Spleen (tissue), 11 donors: ENCODE data around the gene TRIM54. TPM values are rescaled to one million over a fixed set of nuclear protein-coding genes. Genes with fewer than 3 reads are reported as not detected.
"Not testable (repeated sequence)": the region's sequence is repeated elsewhere in the genome, so short reads cannot be mapped to it uniquely, and the experiment has no call there.

Experiments
- DNase-seq: peaks from one replicate; pipeline ENCODE4 v3.0.0-alpha.2; 2020
- H3K27ac ChIP-seq, 8 donors: fragments of 200-600 bp; sonication (generic) in 7 of 8; 1 replicate in 4 of 8; 2 replicates in 4 of 8; pipeline versions ENCODE4 v1.5.0 to v1.8.0; 2016 to 2021; ENCODE audit warnings: inconsistent platforms in 4 of 8, mild to moderate bottlenecking in 4 of 8, moderate library complexity in 1 of 8
- H3K27me3 ChIP-seq, 7 donors: fragments of 200-600 bp; sonication (generic) in 6 of 7; replicated peaks in 1 of 7; 1 replicate in 4 of 7; 2 replicates in 3 of 7; pipeline versions ENCODE4 v1.5.0 to v1.8.0; 2016 to 2021; ENCODE audit warnings: inconsistent platforms in 3 of 7, mild to moderate bottlenecking in 1 of 7
- H3K36me3 ChIP-seq, 6 donors: fragments of 200-600 bp; sonication (generic) in 5 of 6; 1 replicate in 4 of 6; 2 replicates in 2 of 6; pipeline versions ENCODE4 v1.5.0 to v1.8.0; 2016 to 2021; ENCODE audit warnings: inconsistent platforms in 2 of 6
- H3K4me1 ChIP-seq, 6 donors: fragments of 200-600 bp; sonication (generic) in 5 of 6; 1 replicate in 3 of 6; 2 replicates in 3 of 6; pipeline versions ENCODE4 v1.5.0 to v1.8.0; 2016 to 2021; ENCODE audit warnings: inconsistent platforms in 3 of 6
- H3K4me3 ChIP-seq, 8 donors: fragments of 200-600 bp; sonication (generic) in 7 of 8; 1 replicate in 4 of 8; 2 replicates in 4 of 8; pipeline versions ENCODE4 v1.5.0 to v1.8.0; 2016 to 2021; ENCODE audit warnings: inconsistent platforms in 4 of 8, mild to moderate bottlenecking in 4 of 8, moderate library complexity in 2 of 8
- H3K9me3 ChIP-seq, 8 donors: fragments of 200-600 bp; sonication (generic) in 7 of 8; 1 replicate in 4 of 8; 2 replicates in 4 of 8; pipeline versions ENCODE4 v1.5.0 to v1.8.0; 2016 to 2021; ENCODE audit warnings: inconsistent platforms in 4 of 8
- POLR2A ChIP-seq, 3 donors: fragments of 450-650 bp; IDR thresholded peaks; one replicate each; pipeline ENCODE4 v1.5.1; 2017; ENCODE audit warnings: antibody characterized with exemption in 3 of 3, mild to moderate bottlenecking in 1 of 3
- POLR2AphosphoS5 ChIP-seq, 3 donors: sonication (generic); formaldehyde crosslinking; IDR thresholded peaks; one replicate each; pipeline ENCODE4 v1.5.1; 2017; ENCODE audit warnings: antibody characterized with exemption in 3 of 3
- WGBS, 5 donors: extraction: QIAGEN DNeasy Blood & Tissue Kit in 3 of 5; methylation state at CpG; one replicate each; pipeline versions ENCODE4 v1.1.5 to v1.1.7; 2013 to 2018; 5-methylcytosine and 5-hydroxymethylcytosine counted together
- intact Hi-C: fragments of 100-400 bp; cut with DNase I; formaldehyde crosslinking; loops from one replicate; pipeline ENCODE4 v1.15.0; 2023; ENCODE audit warnings: low total_unique reads
- polyA plus RNA-seq, 3 donors: library from polyadenylated mRNA; stranded (reverse); fragments of 200-250 nt; gene quantifications; one replicate each; pipeline ENCODE4 v1.2.1, GENCODE V29; 2013
- total RNA-seq, 7 donors: library from RNA; depleted of rRNA in 3 of 7; stranded (reverse); fragments of >200 nt in 3 of 7; fragmentation: NEBNext Ultra II Directional in 4 of 7; extraction: Animal tissue kit (Norgen Biotek cat#: 25700) in 4 of 7; gene quantifications; one replicate each; pipeline versions ENCODE4 v1.1.0 to v1.2.1, GENCODE V29; 2016 to 2021
- TF ChIP-seq, protein P1 (sequence below), 11 experiments: fragments of 200-600 bp in 7 of 11; fragments of 450-650 bp in 4 of 11; sonication (generic) in 4 of 11; IDR thresholded peaks in 8 of 11; conservative IDR thresholded peaks in 3 of 11; 1 replicate in 7 of 11; 2 replicates in 4 of 11; pipeline versions ENCODE4 v1.4.0 to v1.8.0; 2016 to 2021; ENCODE audit warnings: antibody characterized with exemption in 11 of 11, inconsistent platforms in 4 of 11, mild to moderate bottlenecking in 1 of 11
- donor health status: healthy with polysubstance abuse.
- donor health status: DM: no; HTN: no; CAD: no; lungs with moderate emphysema.
- donor health status: DM: no; HTN: no; CAD: no.
- donor health status: Bipolar disorder and iron deficiency.
- donor health status: healthy.
- donor health status: DM: no; HTN: no; CAD: no.
- donor health status: DM: yes; HTN: yes; CAD: no.

The TRIM54 gene
- total and polyA plus RNA-seq, 10 donors = 0.22 to 3.1 (median 0.49) TPM; not detected in 1

DNA sequence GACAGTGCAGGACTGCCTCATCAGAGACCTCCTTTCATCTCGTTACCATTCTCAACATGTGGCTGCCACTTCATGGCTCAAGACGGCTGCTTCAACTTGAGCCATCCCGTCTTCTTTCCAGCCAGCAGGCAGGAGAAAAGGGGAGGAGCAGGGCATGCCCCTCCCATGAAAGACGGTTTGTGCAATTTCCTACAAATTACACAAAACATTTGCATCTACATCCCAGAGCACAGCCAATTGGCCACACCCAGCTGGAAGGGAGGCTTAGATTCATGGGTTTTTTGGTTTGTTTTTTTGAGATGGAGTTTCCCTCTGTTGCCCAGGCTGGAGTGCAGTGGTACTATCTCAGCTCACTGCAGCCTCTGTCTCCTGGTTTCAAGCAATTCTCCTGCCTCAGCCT, 14.3 kb downstream of the TRIM54 start:
- H3K4me3 ChIP-seq = no peak overlapping the region
- no peak overlapping the region for H3K27ac ChIP-seq
- H3K4me1 ChIP-seq = no peaks in the 10 kb centered on the region
- peak; percentile 16 for DNase-seq
- no peak for TF ChIP-seq POLR2AphosphoS5 (IDR thresholded peaks at IDR 0.05)
- no peak for TF ChIP-seq POLR2A (IDR thresholded peaks at IDR 0.05)
- TF ChIP-seq, protein P1, sequence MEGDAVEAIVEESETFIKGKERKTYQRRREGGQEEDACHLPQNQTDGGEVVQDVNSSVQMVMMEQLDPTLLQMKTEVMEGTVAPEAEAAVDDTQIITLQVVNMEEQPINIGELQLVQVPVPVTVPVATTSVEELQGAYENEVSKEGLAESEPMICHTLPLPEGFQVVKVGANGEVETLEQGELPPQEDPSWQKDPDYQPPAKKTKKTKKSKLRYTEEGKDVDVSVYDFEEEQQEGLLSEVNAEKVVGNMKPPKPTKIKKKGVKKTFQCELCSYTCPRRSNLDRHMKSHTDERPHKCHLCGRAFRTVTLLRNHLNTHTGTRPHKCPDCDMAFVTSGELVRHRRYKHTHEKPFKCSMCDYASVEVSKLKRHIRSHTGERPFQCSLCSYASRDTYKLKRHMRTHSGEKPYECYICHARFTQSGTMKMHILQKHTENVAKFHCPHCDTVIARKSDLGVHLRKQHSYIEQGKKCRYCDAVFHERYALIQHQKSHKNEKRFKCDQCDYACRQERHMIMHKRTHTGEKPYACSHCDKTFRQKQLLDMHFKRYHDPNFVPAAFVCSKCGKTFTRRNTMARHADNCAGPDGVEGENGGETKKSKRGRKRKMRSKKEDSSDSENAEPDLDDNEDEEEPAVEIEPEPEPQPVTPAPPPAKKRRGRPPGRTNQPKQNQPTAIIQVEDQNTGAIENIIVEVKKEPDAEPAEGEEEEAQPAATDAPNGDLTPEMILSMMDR (IDR thresholded peaks at IDR 0.05 in 8 of 11, conservative IDR thresholded peaks at IDR 0.05 in 3 of 11) = no peak
- 47 to 74% (median 62%) methylated on average over 4 of the region's 4 CpGs for WGBS, 5 donors
- no peaks in the 10 kb centered on the region for H3K36me3 ChIP-seq
- peaks cover 0 to 8% (median 0%) of the 10 kb centered on the region in 7 donors for H3K27me3 ChIP-seq
- intact Hi-C loops = no loop called here
- H3K9me3 ChIP-seq = no peaks in the 10 kb centered on the region

DNA sequence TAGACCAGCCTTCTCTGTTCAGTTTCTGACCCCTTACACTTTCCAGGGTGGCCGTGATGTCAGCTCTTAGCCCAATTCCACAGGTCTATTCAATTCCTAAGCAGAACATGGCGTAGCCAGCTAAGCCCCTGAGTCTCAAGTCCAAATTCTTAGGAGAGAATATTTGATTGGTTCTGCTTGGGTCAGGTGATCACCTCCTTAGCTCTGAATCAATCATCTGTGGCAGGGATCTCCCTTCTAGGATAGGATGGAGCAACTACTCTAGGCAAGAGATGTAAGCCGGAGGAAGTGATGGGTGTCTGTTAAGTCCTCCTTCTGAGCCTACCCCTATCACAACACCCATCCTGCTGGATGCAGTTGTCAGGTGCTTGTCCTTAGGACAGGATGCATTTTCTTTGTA, 15.0 kb downstream of the TRIM54 start:
- intact Hi-C loops = no loop called here
- WGBS, 5 donors = 81 to 93% (median 88%) methylated on average over 3 of the region's 3 CpGs
- TF ChIP-seq, protein P1 (IDR thresholded peaks at IDR 0.05 in 8 of 11, conservative IDR thresholded peaks at IDR 0.05 in 3 of 11) = no peak
- no peak for TF ChIP-seq POLR2A (IDR thresholded peaks at IDR 0.05)
- no peak for TF ChIP-seq POLR2AphosphoS5 (IDR thresholded peaks at IDR 0.05)
- no peak for DNase-seq
- H3K27me3 ChIP-seq = peaks cover 0 to 1% (median 0%) of the 10 kb centered on the region in 7 donors
- H3K9me3 ChIP-seq = no peaks in the 10 kb centered on the region
- H3K4me1 ChIP-seq = no peaks in the 10 kb centered on the region
- no peaks in the 10 kb centered on the region for H3K36me3 ChIP-seq
- no peak overlapping the region for H3K27ac ChIP-seq
- no peak overlapping the region for H3K4me3 ChIP-seq

DNA sequence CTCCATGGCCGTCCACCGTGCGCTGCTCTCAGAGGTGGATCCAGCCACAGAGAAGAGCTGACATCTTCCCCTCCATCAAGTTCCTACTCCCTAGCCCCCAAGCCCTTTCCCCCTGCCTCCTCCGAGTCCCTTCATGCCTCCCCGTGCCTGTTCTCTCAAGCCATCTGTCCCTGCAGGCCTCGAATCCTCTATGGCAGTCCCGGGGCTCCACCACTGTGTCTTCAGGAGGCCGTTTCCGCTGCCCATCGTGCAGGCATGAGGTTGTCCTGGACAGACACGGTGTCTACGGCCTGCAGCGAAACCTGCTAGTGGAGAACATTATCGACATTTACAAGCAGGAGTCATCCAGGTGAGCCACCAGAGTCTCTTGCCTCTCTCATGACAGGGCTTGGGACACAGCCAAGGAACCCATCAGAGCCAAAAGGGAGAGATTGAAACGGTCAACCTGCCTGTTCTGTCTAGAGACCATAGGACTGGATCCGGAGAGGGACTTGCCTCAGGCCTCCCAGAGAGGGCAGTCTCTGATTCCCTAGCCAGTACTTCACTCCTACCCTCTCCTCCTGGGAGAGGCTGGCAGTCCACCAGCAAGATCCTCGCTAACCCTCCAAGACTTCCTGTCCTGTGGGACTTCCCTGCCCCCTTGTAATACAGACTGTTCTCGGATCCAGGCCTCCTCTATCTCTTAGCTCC, 16.3 kb downstream of the TRIM54 start:
- WGBS, 5 donors = 81 to 89% (median 86%) methylated on average over 17 to 18 of the region's 18 CpGs
- H3K27ac ChIP-seq = no peak overlapping the region
- TF ChIP-seq POLR2AphosphoS5 (IDR thresholded peaks at IDR 0.05) = no peak
- no peak for TF ChIP-seq POLR2A (IDR thresholded peaks at IDR 0.05)
- TF ChIP-seq, protein P1 (IDR thresholded peaks at IDR 0.05 in 8 of 11, conservative IDR thresholded peaks at IDR 0.05 in 3 of 11) = no peak
- no peaks in the 10 kb centered on the region for H3K27me3 ChIP-seq
- peak; percentile 62 for DNase-seq
- H3K9me3 ChIP-seq = no peaks in the 10 kb centered on the region
- no peak overlapping the region for H3K4me3 ChIP-seq
- peaks cover 0 to 11% (median 5%) of the 10 kb centered on the region in 6 donors for H3K4me1 ChIP-seq
- intact Hi-C loops = no loop called here
- no peaks in the 10 kb centered on the region for H3K36me3 ChIP-seq

DNA sequence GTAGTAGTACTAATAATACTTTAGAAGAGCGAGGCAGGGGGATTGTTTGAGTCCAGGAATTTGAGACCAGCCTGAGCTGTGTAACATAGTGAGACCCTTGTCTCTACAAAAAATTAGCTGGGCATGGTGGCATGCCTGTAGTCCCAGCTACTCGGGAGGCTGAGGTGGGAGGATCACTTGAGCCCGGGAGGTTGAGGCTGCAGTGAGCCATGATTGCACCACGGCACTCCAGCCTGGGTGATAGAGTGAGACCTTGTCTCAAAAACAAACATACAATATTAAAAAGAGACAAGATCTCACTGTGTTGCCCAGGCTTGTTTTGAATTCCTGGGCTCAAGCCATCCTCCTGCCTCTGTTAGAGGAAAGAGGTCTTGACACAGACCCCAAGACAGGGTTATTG, 18.4 kb downstream of the TRIM54 start:
- H3K9me3 ChIP-seq, intact Hi-C loops, H3K4me3 ChIP-seq, H3K36me3 ChIP-seq, H3K27ac ChIP-seq: not testable (repeated sequence)
- WGBS, 5 donors = 84 to 95% (median 90%) methylated on average over 4 of the region's 4 CpGs
- H3K27me3 ChIP-seq = peaks cover 0 to 12% (median 7%) of the 10 kb centered on the region in 7 donors
- DNase-seq = peak; percentile 16
- peaks cover 0 to 14% (median 5%) of the 10 kb centered on the region in 6 donors for H3K4me1 ChIP-seq
